ENCODE data around the gene DOCK4. TPM values are rescaled to one million over a fixed set of nuclear protein-coding genes. Genes with fewer than 3 reads are reported as not detected.

Gene DOCK4
- total RNA-seq, 1 donor from 2014 or later, result 44.1 TPM

- peaks cover 43% of the 10 kb centered on the region for H3K36me3 Mint-ChIP-seq (ENCODE audit: unreplicated experiment)
- no peak overlapping the region for H3K4me3 Mint-ChIP-seq (ENCODE audit: unreplicated experiment)
- TF ChIP-seq, protein P1, sequence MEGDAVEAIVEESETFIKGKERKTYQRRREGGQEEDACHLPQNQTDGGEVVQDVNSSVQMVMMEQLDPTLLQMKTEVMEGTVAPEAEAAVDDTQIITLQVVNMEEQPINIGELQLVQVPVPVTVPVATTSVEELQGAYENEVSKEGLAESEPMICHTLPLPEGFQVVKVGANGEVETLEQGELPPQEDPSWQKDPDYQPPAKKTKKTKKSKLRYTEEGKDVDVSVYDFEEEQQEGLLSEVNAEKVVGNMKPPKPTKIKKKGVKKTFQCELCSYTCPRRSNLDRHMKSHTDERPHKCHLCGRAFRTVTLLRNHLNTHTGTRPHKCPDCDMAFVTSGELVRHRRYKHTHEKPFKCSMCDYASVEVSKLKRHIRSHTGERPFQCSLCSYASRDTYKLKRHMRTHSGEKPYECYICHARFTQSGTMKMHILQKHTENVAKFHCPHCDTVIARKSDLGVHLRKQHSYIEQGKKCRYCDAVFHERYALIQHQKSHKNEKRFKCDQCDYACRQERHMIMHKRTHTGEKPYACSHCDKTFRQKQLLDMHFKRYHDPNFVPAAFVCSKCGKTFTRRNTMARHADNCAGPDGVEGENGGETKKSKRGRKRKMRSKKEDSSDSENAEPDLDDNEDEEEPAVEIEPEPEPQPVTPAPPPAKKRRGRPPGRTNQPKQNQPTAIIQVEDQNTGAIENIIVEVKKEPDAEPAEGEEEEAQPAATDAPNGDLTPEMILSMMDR (IDR thresholded peaks at IDR 0.05), result no peak
- H3K27me3 Mint-ChIP-seq (ENCODE audit: unreplicated experiment), result no peaks in the 10 kb centered on the region
- peaks cover 12% of the 10 kb centered on the region for H3K4me1 Mint-ChIP-seq (ENCODE audit: unreplicated experiment)
- no peak for DNase-seq (ENCODE audit: extremely low spot score, unreplicated experiment)
- H3K27ac Mint-ChIP-seq (ENCODE audit: unreplicated experiment), result no peak overlapping the region
- no peaks in the 10 kb centered on the region for H3K9me3 Mint-ChIP-seq (ENCODE audit: unreplicated experiment)
Observed at GRCh38 chr7:111758332-111758731, 447.9 kb downstream of the DOCK4 start.

DNA sequence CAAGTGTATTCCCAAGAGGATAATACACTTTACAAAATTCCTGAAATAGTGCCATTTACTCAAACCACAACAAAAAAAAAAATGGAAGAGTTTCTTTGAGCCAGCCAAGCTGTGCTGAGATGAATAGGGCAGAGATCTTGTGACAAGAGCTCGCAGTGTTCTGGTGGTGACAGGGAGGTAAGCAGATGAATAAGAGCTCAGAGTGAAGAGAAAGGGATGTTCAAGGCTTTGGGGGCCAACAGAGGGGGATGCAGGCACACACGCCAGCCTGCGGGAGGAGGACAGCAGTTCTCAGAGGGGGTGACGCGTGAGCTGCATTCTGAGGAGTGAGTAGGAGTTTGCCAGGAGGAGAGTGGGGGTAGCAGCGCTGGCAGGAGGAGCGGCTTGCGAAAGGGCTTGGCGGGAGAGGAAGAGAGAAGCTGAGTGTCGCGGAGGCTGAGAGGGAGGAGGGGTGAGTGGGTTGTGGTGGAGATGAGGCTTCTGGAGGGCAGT is 449.5 kb downstream of the DOCK4 start:
- H3K27me3 Mint-ChIP-seq (ENCODE audit: unreplicated experiment), result no peaks in the 10 kb centered on the region
- H3K36me3 Mint-ChIP-seq (ENCODE audit: unreplicated experiment), result peaks cover 46% of the 10 kb centered on the region
- H3K4me1 Mint-ChIP-seq (ENCODE audit: unreplicated experiment), result peaks cover 12% of the 10 kb centered on the region
- DNase-seq (ENCODE audit: extremely low spot score, unreplicated experiment), result no peak
- H3K9me3 Mint-ChIP-seq (ENCODE audit: unreplicated experiment), result no peaks in the 10 kb centered on the region
- peak overlapping the region; percentile 63 for H3K27ac Mint-ChIP-seq (ENCODE audit: unreplicated experiment)
- peak overlapping the region; percentile 49 for H3K4me3 Mint-ChIP-seq (ENCODE audit: unreplicated experiment)
- TF ChIP-seq, protein P1 (IDR thresholded peaks at IDR 0.05), result no peak

DNA sequence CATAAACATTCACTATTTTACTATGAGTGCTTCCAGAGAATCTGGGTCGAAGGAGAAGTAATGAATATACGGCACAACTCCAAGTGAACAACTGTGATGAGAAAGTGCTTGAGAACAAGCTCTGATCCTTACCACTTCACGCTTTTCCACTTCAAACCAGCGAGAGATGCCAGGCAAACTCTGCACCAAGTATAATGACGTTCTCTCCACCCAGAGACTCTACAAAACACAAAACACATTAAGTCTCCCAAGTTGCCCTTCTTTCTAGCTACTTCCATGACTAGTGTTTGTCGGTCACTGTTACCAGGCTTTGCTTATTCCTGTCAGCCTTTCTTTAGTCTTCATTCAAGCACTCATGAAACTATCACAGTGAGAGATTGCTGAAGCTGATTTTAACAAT is 450.8 kb downstream of the DOCK4 start:
- Mint-ChIP-seq H3K36me3 (ENCODE audit: unreplicated experiment) (peaks cover 46% of the 10 kb centered on the region), H3K27ac (ENCODE audit: unreplicated experiment) (no peak overlapping the region), H3K27me3 (ENCODE audit: unreplicated experiment) (no peaks in the 10 kb centered on the region), H3K9me3 (ENCODE audit: unreplicated experiment) (no peaks in the 10 kb centered on the region), H3K4me3 (ENCODE audit: unreplicated experiment) (no peak overlapping the region), H3K4me1 (ENCODE audit: unreplicated experiment) (peaks cover 12% of the 10 kb centered on the region)
- no peak for DNase-seq (ENCODE audit: extremely low spot score, unreplicated experiment)
- TF ChIP-seq, protein P1 (IDR thresholded peaks at IDR 0.05), result no peak

DNA sequence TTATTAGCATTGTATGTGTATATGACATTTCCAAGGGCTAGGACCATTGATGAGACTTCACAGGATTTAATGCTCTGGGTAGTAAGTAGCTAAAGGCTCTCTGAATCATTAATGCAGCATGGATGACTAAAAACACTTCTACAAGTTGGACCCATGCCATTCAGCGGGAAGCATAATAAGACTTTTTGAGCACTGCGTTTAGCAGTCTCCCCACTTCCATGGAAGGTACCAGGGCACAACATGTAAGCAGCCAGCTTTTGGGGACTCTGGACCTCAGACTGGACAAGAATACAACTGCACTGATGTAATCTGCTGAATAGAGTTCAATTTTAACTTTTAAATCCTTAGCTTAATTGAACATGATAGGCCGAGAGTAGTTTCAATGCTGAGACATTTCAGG is 452.2 kb downstream of the DOCK4 start:
- Mint-ChIP-seq H3K4me3 (ENCODE audit: unreplicated experiment) (no peak overlapping the region), H3K27ac (ENCODE audit: unreplicated experiment) (no peak overlapping the region)

DNA sequence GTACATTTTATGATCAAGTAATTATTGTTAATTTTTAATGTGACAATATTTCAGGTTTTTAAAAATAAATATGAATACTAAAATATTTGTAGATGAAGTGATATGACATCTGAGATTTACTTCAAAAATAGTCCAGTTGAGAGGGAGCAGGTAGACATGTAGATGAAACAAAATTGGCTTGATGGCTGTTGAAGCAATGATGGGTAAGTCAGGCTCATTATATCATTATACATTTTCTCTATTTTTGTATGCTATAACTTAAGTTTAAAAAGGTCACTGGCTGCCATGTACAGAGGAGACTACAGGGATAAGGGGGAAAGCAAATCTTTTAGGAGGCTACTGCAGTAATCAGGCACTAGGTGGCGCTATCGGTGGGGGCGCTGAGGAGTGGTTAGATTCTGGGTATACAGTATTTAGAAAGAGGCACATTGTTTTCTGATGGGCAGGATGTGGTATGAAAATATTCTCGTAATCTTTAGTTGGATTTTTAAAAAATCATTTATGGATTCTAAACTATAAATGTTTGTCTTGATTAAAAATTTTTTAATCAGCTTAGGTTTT is 454.1 kb downstream of the DOCK4 start:
- Mint-ChIP-seq H3K27me3 (ENCODE audit: unreplicated experiment) (no peaks in the 10 kb centered on the region), H3K4me3 (ENCODE audit: unreplicated experiment) (no peak overlapping the region), H3K27ac (ENCODE audit: unreplicated experiment) (no peak overlapping the region), H3K9me3 (ENCODE audit: unreplicated experiment) (peaks cover 5% of the 10 kb centered on the region), H3K36me3 (ENCODE audit: unreplicated experiment) (peaks cover 36% of the 10 kb centered on the region), H3K4me1 (ENCODE audit: unreplicated experiment) (peaks cover 8% of the 10 kb centered on the region)
- DNase-seq (ENCODE audit: extremely low spot score, unreplicated experiment), result no peak
- TF ChIP-seq, protein P1 (IDR thresholded peaks at IDR 0.05), result peak; percentile 85

More for the DNA sequence above, 452.2 kb downstream of the DOCK4 start:
- no peaks in the 10 kb centered on the region for H3K27me3 Mint-ChIP-seq (ENCODE audit: unreplicated experiment)
- H3K4me1 Mint-ChIP-seq (ENCODE audit: unreplicated experiment), result peaks cover 12% of the 10 kb centered on the region
- peaks cover 1% of the 10 kb centered on the region for H3K9me3 Mint-ChIP-seq (ENCODE audit: unreplicated experiment)
- TF ChIP-seq, protein P1 (IDR thresholded peaks at IDR 0.05), result no peak
- no peak for DNase-seq (ENCODE audit: extremely low spot score, unreplicated experiment)
- peaks cover 43% of the 10 kb centered on the region for H3K36me3 Mint-ChIP-seq (ENCODE audit: unreplicated experiment)

Measured in osteocyte (in vitro differentiated cells).